ENCODE results near the gene RASGRP1.

The RASGRP1 gene

DNA sequence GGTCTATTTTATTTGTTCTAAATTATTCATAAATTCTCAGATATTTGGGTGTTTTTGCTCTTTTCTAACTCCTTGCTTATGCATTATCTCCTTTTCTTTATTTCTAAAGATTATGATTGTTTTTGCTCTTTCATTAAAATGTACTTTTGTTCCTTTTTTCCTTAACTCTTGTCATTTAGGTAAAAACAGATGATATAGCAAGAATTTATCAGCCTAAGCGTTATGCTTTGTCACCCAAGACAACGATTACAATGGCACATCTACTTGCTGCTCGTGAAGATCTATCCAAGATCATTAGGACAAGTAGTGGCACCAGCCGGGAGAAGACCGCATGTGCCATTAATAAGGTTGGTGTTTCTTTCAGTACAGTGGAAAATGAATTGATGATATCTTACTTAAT, 83.5 kb downstream of the RASGRP1 start:
- H3K79me2 ChIP-seq (ENCODE audit: insufficient read depth, low read length), result no peaks in the 10 kb centered on the region
- no peaks in the 10 kb centered on the region for H3K9me3 ChIP-seq (ENCODE audit: low read length)
- H3K9me2 ChIP-seq (ENCODE audit: low read depth, low read length), result no peaks in the 10 kb centered on the region
- TF ChIP-seq, protein P1, sequence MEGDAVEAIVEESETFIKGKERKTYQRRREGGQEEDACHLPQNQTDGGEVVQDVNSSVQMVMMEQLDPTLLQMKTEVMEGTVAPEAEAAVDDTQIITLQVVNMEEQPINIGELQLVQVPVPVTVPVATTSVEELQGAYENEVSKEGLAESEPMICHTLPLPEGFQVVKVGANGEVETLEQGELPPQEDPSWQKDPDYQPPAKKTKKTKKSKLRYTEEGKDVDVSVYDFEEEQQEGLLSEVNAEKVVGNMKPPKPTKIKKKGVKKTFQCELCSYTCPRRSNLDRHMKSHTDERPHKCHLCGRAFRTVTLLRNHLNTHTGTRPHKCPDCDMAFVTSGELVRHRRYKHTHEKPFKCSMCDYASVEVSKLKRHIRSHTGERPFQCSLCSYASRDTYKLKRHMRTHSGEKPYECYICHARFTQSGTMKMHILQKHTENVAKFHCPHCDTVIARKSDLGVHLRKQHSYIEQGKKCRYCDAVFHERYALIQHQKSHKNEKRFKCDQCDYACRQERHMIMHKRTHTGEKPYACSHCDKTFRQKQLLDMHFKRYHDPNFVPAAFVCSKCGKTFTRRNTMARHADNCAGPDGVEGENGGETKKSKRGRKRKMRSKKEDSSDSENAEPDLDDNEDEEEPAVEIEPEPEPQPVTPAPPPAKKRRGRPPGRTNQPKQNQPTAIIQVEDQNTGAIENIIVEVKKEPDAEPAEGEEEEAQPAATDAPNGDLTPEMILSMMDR (IDR thresholded peaks at IDR 0.05; ENCODE audit: low read length), result no peak
- TF ChIP-seq EZH2 (IDR thresholded peaks at IDR 0.05; ENCODE audit: borderline replicate concordance, low read length), result no peak
- no peaks in the 10 kb centered on the region for H4K20me1 ChIP-seq (ENCODE audit: insufficient read depth, low read length)
- H3K4me3 ChIP-seq (ENCODE audit: low read depth, low read length, poor library complexity, severe bottlenecking), result no peak overlapping the region
- no peak overlapping the region for H3K27ac ChIP-seq (ENCODE audit: low read depth, low read length, poor library complexity, severe bottlenecking)
- H3K4me2 ChIP-seq (ENCODE audit: low read length), result no peak overlapping the region
- no peak overlapping the region for H2AFZ ChIP-seq (ENCODE audit: low read length)
- no peak overlapping the region for H3K9ac ChIP-seq (ENCODE audit: low read length)
- peaks cover 54% of the 10 kb centered on the region; the same call in 1 of the 2 replicates for H3K36me3 ChIP-seq (ENCODE audit: insufficient read depth, low read length)
- no peaks in the 10 kb centered on the region for H3K4me1 ChIP-seq (ENCODE audit: insufficient read depth, low read length, severe bottlenecking)
- no peaks in the 10 kb centered on the region for H3F3A ChIP-seq (ENCODE audit: insufficient read depth, low read length)
- H3K27me3 ChIP-seq (ENCODE audit: insufficient read depth, low read length), result no peaks in the 10 kb centered on the region

DNA sequence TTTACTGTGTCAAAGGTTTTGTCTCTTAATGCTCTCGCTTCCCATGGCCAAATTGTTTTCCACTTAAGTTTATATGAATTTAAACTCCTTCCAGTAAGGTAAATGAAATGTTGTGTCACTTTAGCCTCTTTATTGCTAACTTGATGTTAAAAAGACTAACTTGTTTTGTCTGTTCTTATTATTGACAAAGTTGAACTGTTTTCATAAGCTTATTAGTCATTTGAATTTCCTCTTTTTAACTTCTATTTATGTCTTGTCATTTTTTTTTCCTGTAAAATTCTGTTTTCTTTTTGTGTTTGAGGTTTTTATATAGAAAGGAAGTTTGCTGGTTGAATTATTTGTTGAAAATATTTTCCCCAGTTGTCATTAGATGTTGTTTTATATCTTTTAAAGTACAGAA, 84.9 kb downstream of the RASGRP1 start:
- no peaks in the 10 kb centered on the region for H3K79me2 ChIP-seq (ENCODE audit: insufficient read depth, low read length)
- no peak overlapping the region for H3K4me2 ChIP-seq (ENCODE audit: low read length)
- H3K4me1 ChIP-seq (ENCODE audit: insufficient read depth, low read length, severe bottlenecking), result no peaks in the 10 kb centered on the region
- H3K27ac ChIP-seq (ENCODE audit: low read depth, low read length, poor library complexity, severe bottlenecking), result no peak overlapping the region
- no peaks in the 10 kb centered on the region for H3K27me3 ChIP-seq (ENCODE audit: insufficient read depth, low read length)
- no peak overlapping the region for H2AFZ ChIP-seq (ENCODE audit: low read length)
- TF ChIP-seq EZH2 (IDR thresholded peaks at IDR 0.05; ENCODE audit: borderline replicate concordance, low read length), result no peak
- TF ChIP-seq, protein P1 (IDR thresholded peaks at IDR 0.05; ENCODE audit: low read length), result no peak
- H3F3A ChIP-seq (ENCODE audit: insufficient read depth, low read length), result no peaks in the 10 kb centered on the region
- H3K9ac ChIP-seq (ENCODE audit: low read length), result no peak overlapping the region
- H3K4me3 ChIP-seq (ENCODE audit: low read depth, low read length, poor library complexity, severe bottlenecking), result no peak overlapping the region
- H3K36me3 ChIP-seq (ENCODE audit: insufficient read depth, low read length), result peaks cover 56% of the 10 kb centered on the region
- no peaks in the 10 kb centered on the region for H3K9me2 ChIP-seq (ENCODE audit: low read depth, low read length)
- H4K20me1 ChIP-seq (ENCODE audit: insufficient read depth, low read length), result no peaks in the 10 kb centered on the region
- H3K9me3 ChIP-seq (ENCODE audit: low read length), result no peaks in the 10 kb centered on the region

DNA sequence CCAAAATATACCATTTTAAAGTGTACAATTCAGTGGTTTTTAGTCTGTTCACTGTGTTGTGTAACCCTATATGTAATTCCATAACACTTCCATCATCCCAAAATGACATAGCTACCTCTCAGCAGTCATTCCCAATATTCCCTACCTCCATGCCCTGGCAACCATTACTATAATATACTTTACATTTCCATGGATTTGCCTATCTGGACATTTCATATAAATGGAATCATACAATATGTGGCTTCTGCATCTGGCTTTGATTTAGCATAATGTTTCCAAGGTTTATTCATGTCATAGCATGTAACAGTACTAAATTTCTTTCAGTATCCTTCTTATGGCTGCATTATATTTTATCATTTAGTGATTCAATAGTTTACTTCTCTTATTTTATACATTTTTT, 85.3 kb downstream of the RASGRP1 start:
- no peak for TF ChIP-seq EZH2 (IDR thresholded peaks at IDR 0.05; ENCODE audit: borderline replicate concordance, low read length)
- TF ChIP-seq, protein P1 (IDR thresholded peaks at IDR 0.05; ENCODE audit: low read length), result no peak
- Histone ChIP-seq H3K9me2 (ENCODE audit: low read depth, low read length) (no peaks in the 10 kb centered on the region), H3K4me3 (ENCODE audit: low read depth, low read length, poor library complexity, severe bottlenecking) (no peak overlapping the region), H3K27ac (ENCODE audit: low read depth, low read length, poor library complexity, severe bottlenecking) (no peak overlapping the region), H2AFZ (ENCODE audit: low read length) (no peak overlapping the region), H3K4me1 (ENCODE audit: insufficient read depth, low read length, severe bottlenecking) (no peaks in the 10 kb centered on the region), H3K27me3 (ENCODE audit: insufficient read depth, low read length) (no peaks in the 10 kb centered on the region), H3F3A (ENCODE audit: insufficient read depth, low read length) (no peaks in the 10 kb centered on the region), H3K4me2 (ENCODE audit: low read length) (no peak overlapping the region), H3K36me3 (ENCODE audit: insufficient read depth, low read length) (peaks cover 61% of the 10 kb centered on the region), H4K20me1 (ENCODE audit: insufficient read depth, low read length) (no peaks in the 10 kb centered on the region), H3K9me3 (ENCODE audit: low read length) (no peaks in the 10 kb centered on the region), H3K79me2 (ENCODE audit: insufficient read depth, low read length) (no peaks in the 10 kb centered on the region), H3K9ac (ENCODE audit: low read length) (no peak overlapping the region)
